ENCODE measurements around the gene RIT2. TPM values are rescaled to one million over a fixed set of nuclear protein-coding genes. Genes with fewer than 3 reads are reported as not detected.

RIT2 gene
- polyA plus RNA-seq, 1 of the 3 experiments (the other 2 are of a cell fraction), result not detected

- no peaks in the 10 kb centered on the region for H3K79me2 ChIP-seq (ENCODE audit: insufficient read depth)
- peak; percentile 25 for DNase-seq
- no peak overlapping the region for H3K9ac ChIP-seq
- no peaks in the 10 kb centered on the region for H3K36me3 ChIP-seq (replicated peaks in 1 of 2; ENCODE audit: control insufficient read depth in 1 of 2, insufficient read depth in 2 of 2, low read length in 1 of 2)
- H2AFZ ChIP-seq (ENCODE audit: low read depth), result no peak overlapping the region
- TF ChIP-seq TCF12 (IDR thresholded peaks at IDR 0.05) (no peak), TAF1 (IDR thresholded peaks at IDR 0.05; ENCODE audit: borderline replicate concordance, low read depth, low read length) (no peak), GATA2 (CRISPR knock-in tag; IDR thresholded peaks at IDR 0.05) (no peak; the same call in 1 of the 2 replicates), MXI1 (IDR thresholded peaks at IDR 0.05; ENCODE audit: low read depth, low read length) (no peak), FOSL2 (IDR thresholded peaks at IDR 0.05; ENCODE audit: borderline replicate concordance, low read depth) (no peak), CHD2 (IDR thresholded peaks at IDR 0.05; ENCODE audit: low read length, partially characterized antibody) (no peak), MEF2A (IDR thresholded peaks at IDR 0.05; ENCODE audit: borderline replicate concordance, low read depth) (no peak), TEAD4 (IDR thresholded peaks at IDR 0.05; ENCODE audit: borderline replicate concordance, insufficient read depth) (no peak), SIN3A (IDR thresholded peaks at IDR 0.05; ENCODE audit: borderline replicate concordance, low read depth, low read length) (no peak), RXRA (IDR thresholded peaks at IDR 0.05; ENCODE audit: borderline replicate concordance, low read depth) (no peak), FOXJ3 (CRISPR knock-in tag; IDR thresholded peaks at IDR 0.05) (no peak), SMC3 (IDR thresholded peaks at IDR 0.05; ENCODE audit: low read depth, low read length) (no peak), EP300 (IDR thresholded peaks at IDR 0.05; ENCODE audit: borderline replicate concordance in 1 of 2, low read depth in 1 of 2, low read length in 1 of 2) (no peak), NRF1 (IDR thresholded peaks at IDR 0.05; ENCODE audit: low read depth, low read length) (no peak), RAD21 (IDR thresholded peaks at IDR 0.05; ENCODE audit: low read length) (no peak), MAX (IDR thresholded peaks at IDR 0.05; ENCODE audit: low read depth) (no peak), RFX5 (IDR thresholded peaks at IDR 0.05; ENCODE audit: low read length) (no peak), PBX3 (IDR thresholded peaks at IDR 0.05) (no peak), JUND (IDR thresholded peaks at IDR 0.05) (no peak)
- no peaks in the 10 kb centered on the region for H3K27me3 ChIP-seq (ENCODE audit: insufficient read depth)
- no peaks in the 10 kb centered on the region for H4K20me1 ChIP-seq (ENCODE audit: insufficient read depth)
- ChIA-PET POLR2A (no interaction called here), CTCF (no interaction called here)
- H3K9me2 ChIP-seq, result no peaks in the 10 kb centered on the region
- H3K9me3 ChIP-seq, result no peaks in the 10 kb centered on the region
- H3K4me2 ChIP-seq, result no peak overlapping the region
- 22% methylated on average over 2 of the region's 2 CpGs for WGBS (ENCODE audit: low lambda C conversion rate)
- no peak overlapping the region for H3K4me3 ChIP-seq (ENCODE audit: low read depth in 2 of 2, low read length in 1 of 2)
- H3F3A ChIP-seq (replicated peaks; ENCODE audit: insufficient read depth), result no peaks in the 10 kb centered on the region
- no peaks in the 10 kb centered on the region for H3K4me1 ChIP-seq (ENCODE audit: control insufficient read depth in 1 of 2, insufficient read depth in 2 of 2, low read depth in 1 of 2, low read length in 1 of 2)
- no peak overlapping the region for H3K27ac ChIP-seq (ENCODE audit: low read depth in 2 of 2, low read length in 1 of 2)
Measured at GRCh38 chr18:43141208-43141607, 25.7 kb upstream of the RIT2 start.

GRCh38 chr18:43139288-43139946, 23.9 kb upstream of the RIT2 start:
- Histone ChIP-seq H3K36me3 (replicated peaks in 1 of 2; ENCODE audit: control insufficient read depth in 1 of 2, insufficient read depth in 2 of 2, low read length in 1 of 2) (no peaks in the 10 kb centered on the region), H3K27ac (ENCODE audit: low read depth in 2 of 2, low read length in 1 of 2) (no peak overlapping the region), H3F3A (replicated peaks; ENCODE audit: insufficient read depth) (no peaks in the 10 kb centered on the region), H4K20me1 (ENCODE audit: insufficient read depth) (no peaks in the 10 kb centered on the region), H3K4me3 (ENCODE audit: low read depth in 2 of 2, low read length in 1 of 2) (no peak overlapping the region), H3K4me2 (no peak overlapping the region), H3K9ac (no peak overlapping the region), H3K9me2 (no peaks in the 10 kb centered on the region), H2AFZ (ENCODE audit: low read depth) (no peak overlapping the region), H3K4me1 (ENCODE audit: control insufficient read depth in 1 of 2, insufficient read depth in 2 of 2, low read depth in 1 of 2, low read length in 1 of 2) (no peaks in the 10 kb centered on the region), H3K79me2 (ENCODE audit: insufficient read depth) (no peaks in the 10 kb centered on the region), H3K27me3 (ENCODE audit: insufficient read depth) (no peaks in the 10 kb centered on the region), H3K9me3 (no peaks in the 10 kb centered on the region)
- POLR2A ChIA-PET, result no interaction called here
- DNase-seq, result no peak
- 62% methylated on average over 8 of the region's 21 CpGs for WGBS (ENCODE audit: low lambda C conversion rate)
- CTCF ChIA-PET, result interaction anchor here (0.6 to 0.9 kb wide), 2 partner anchors 28 to 132 kb away, joined by 3 read pairs; no protein-coding TSS in a partner anchor
- TF ChIP-seq IRF3 (IDR thresholded peaks at IDR 0.05; ENCODE audit: low read depth, low read length) (no peak), FOXM1 (IDR thresholded peaks at IDR 0.05; ENCODE audit: low read depth) (no peak)
